ENCODE results near the gene COL26A1.

GRCh38 chr7:101381549-101382111, 19.0 kb downstream of the COL26A1 start:
- TF ChIP-seq, protein P1, sequence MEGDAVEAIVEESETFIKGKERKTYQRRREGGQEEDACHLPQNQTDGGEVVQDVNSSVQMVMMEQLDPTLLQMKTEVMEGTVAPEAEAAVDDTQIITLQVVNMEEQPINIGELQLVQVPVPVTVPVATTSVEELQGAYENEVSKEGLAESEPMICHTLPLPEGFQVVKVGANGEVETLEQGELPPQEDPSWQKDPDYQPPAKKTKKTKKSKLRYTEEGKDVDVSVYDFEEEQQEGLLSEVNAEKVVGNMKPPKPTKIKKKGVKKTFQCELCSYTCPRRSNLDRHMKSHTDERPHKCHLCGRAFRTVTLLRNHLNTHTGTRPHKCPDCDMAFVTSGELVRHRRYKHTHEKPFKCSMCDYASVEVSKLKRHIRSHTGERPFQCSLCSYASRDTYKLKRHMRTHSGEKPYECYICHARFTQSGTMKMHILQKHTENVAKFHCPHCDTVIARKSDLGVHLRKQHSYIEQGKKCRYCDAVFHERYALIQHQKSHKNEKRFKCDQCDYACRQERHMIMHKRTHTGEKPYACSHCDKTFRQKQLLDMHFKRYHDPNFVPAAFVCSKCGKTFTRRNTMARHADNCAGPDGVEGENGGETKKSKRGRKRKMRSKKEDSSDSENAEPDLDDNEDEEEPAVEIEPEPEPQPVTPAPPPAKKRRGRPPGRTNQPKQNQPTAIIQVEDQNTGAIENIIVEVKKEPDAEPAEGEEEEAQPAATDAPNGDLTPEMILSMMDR (IDR thresholded peaks at IDR 0.05), result no peak
- no peak for TF ChIP-seq ZFX (IDR thresholded peaks at IDR 0.05; ENCODE audit: borderline replicate concordance)
